DND-41 (cell line): ENCODE results near the gene PTPN1.

Source experiments
- ATAC-seq: fragments of 200-7000 bp; cut with Tn5 transposase; 3 replicates; pipeline ENCODE4 v1.9.1; 2021; ENCODE audit warnings: low read depth; ENCODE audit not compliant: insufficient read depth
- DNase-seq: peaks from one replicate; pipeline ENCODE4 v3.0.0-alpha.2; 2020
- H2AFZ ChIP-seq: 2 replicates; pipeline ENCODE4 v1.6.0; 2012; ENCODE audit warnings: low read depth, low read length
- H3K27ac ChIP-seq: 2 replicates; pipeline ENCODE4 v1.5.1; 2012; ENCODE audit warnings: low read length, inconsistent platforms
- H3K27me3 ChIP-seq: fragments of 200-600 bp; sonication (generic); 2 replicates; pipeline ENCODE4 v1.6.0; 2012; ENCODE audit warnings: low read length, mild to moderate bottlenecking, inconsistent platforms; ENCODE audit not compliant: insufficient read depth, poor library complexity
- H3K36me3 ChIP-seq: 2 replicates; pipeline ENCODE4 v1.5.1; 2012; ENCODE audit warnings: low read length, inconsistent platforms; ENCODE audit not compliant: insufficient read depth
- H3K4me1 ChIP-seq: 2 replicates; pipeline ENCODE4 v1.5.1; 2012; ENCODE audit warnings: mild to moderate bottlenecking, low read length; ENCODE audit not compliant: insufficient read depth
- H3K4me2 ChIP-seq: 2 replicates; pipeline ENCODE4 v1.6.0; 2012; ENCODE audit warnings: mild to moderate bottlenecking, moderate library complexity, low read length, inconsistent platforms; ENCODE audit not compliant: insufficient read depth
- H3K4me3 ChIP-seq, 2 experiments: fragments of 200-600 bp in 1 of 2; shearing (Covaris generic) in 1 of 2; 2 replicates each; pipeline ENCODE4 v1.5.1; 2012 to 2016; ENCODE audit warnings: inconsistent platforms in 2 of 2, low read length in 2 of 2, mild to moderate bottlenecking in 2 of 2, low read depth in 1 of 2, moderate library complexity in 1 of 2
- H3K79me2 ChIP-seq: 2 replicates; pipeline ENCODE4 v1.6.0; 2012; ENCODE audit warnings: low read length, inconsistent platforms; ENCODE audit not compliant: insufficient read depth
- H3K9ac ChIP-seq: 2 replicates; pipeline ENCODE4 v1.6.0; 2012; ENCODE audit warnings: low read depth, mild to moderate bottlenecking, inconsistent platforms, low read length, moderate library complexity
- H3K9me3 ChIP-seq: 2 replicates; pipeline ENCODE4 v1.5.1; 2012; ENCODE audit warnings: low read length, moderate library complexity, mild to moderate bottlenecking, inconsistent platforms; ENCODE audit not compliant: insufficient read depth, severe bottlenecking
- H4K20me1 ChIP-seq: 2 replicates; pipeline ENCODE4 v1.6.0; 2012; ENCODE audit warnings: low read length; ENCODE audit not compliant: insufficient read depth
- CTCF ChIP-seq: IDR thresholded peaks from 2 replicates; pipeline ENCODE4 v1.5.1; 2012; ENCODE audit warnings: borderline replicate concordance, low read length, moderate library complexity, mild to moderate bottlenecking; ENCODE audit not compliant: poor library complexity, severe bottlenecking; ENCODE audit errors: extremely low read depth
- EZH2 ChIP-seq: IDR thresholded peaks from 3 replicates; pipeline ENCODE4 v1.6.1; 2012; ENCODE audit warnings: borderline replicate concordance, low read depth, mild to moderate bottlenecking, moderate library complexity, low read length, inconsistent platforms; ENCODE audit not compliant: severe bottlenecking

PTPN1 gene

GRCh38 chr20:50578061-50578777 is 68.0 kb downstream of the PTPN1 start:
- no peak overlapping the region for H3K27ac ChIP-seq
- no peaks in the 10 kb centered on the region for H3K4me1 ChIP-seq
- H3K4me3 ChIP-seq = no peak overlapping the region
- H4K20me1 ChIP-seq = peaks cover 37% of the 10 kb centered on the region
- ATAC-seq (no peak), DNase-seq (no peak)
- no peak overlapping the region for H3K9ac ChIP-seq
- H3K36me3 ChIP-seq = peaks cover 95% of the 10 kb centered on the region
- TF ChIP-seq EZH2 = no peak
- TF ChIP-seq CTCF = no peak
- H2AFZ ChIP-seq = no peak overlapping the region
- H3K27me3 ChIP-seq = no peaks in the 10 kb centered on the region
- no peak overlapping the region for H3K4me2 ChIP-seq
- peaks cover 2% of the 10 kb centered on the region; the same call in 1 of the 2 replicates for H3K79me2 ChIP-seq
- no peaks in the 10 kb centered on the region for H3K9me3 ChIP-seq

GRCh38 chr20:50578778-50579165 is 68.6 kb downstream of the PTPN1 start:
- no peaks in the 10 kb centered on the region for H3K4me1 ChIP-seq
- H3K4me2 ChIP-seq = no peak overlapping the region
- H2AFZ ChIP-seq = no peak overlapping the region
- H4K20me1 ChIP-seq = peaks cover 34% of the 10 kb centered on the region
- H3K9me3 ChIP-seq = no peaks in the 10 kb centered on the region
- ATAC-seq = no peak
- H3K27me3 ChIP-seq = no peaks in the 10 kb centered on the region
- no peaks in the 10 kb centered on the region for H3K79me2 ChIP-seq
- H3K36me3 ChIP-seq = peaks cover 96% of the 10 kb centered on the region
- no peak overlapping the region for H3K9ac ChIP-seq
- H3K27ac ChIP-seq = no peak overlapping the region
- no peak for DNase-seq
- TF ChIP-seq CTCF (no peak), EZH2 (no peak)
- no peak overlapping the region for H3K4me3 ChIP-seq

- ATAC-seq (no peak), DNase-seq (no peak)
- Histone ChIP-seq H3K4me2 (no peak overlapping the region), H3K27ac (no peak overlapping the region), H3K27me3 (no peaks in the 10 kb centered on the region), H3K4me1 (no peaks in the 10 kb centered on the region), H3K4me3 (no peak overlapping the region), H4K20me1 (peaks cover 32% of the 10 kb centered on the region), H2AFZ (no peak overlapping the region), H3K9ac (no peak overlapping the region), H3K36me3 (peaks cover 94% of the 10 kb centered on the region), H3K79me2 (no peaks in the 10 kb centered on the region), H3K9me3 (no peaks in the 10 kb centered on the region)
- no peak for TF ChIP-seq CTCF
These were observed 69.3 kb downstream of the PTPN1 start for GRCh38 chr20:50579511-50579910.
